ENCODE results near the gene RFTN2.

- TF ChIP-seq SNIP1 (IDR thresholded peaks at IDR 0.05; ENCODE audit: low read depth) (no peak), ERF (CRISPR knock-in tag; IDR thresholded peaks at IDR 0.05) (no peak), EZH2 (IDR thresholded peaks at IDR 0.05; ENCODE audit: borderline replicate concordance, low read depth, low read length) (no peak), BRCA1 (IDR thresholded peaks at IDR 0.05) (no peak), BRCA1 (CRISPR knock-in tag; IDR thresholded peaks at IDR 0.05) (no peak), EP300 (IDR thresholded peaks at IDR 0.05; ENCODE audit: low read length) (no peak), PCBP1 (IDR thresholded peaks at IDR 0.05; ENCODE audit: low read depth, low read length, poor library complexity, severe bottlenecking) (no peak), CREB1 (IDR thresholded peaks at IDR 0.05) (no peak), CREB1 (CRISPR knock-in tag; IDR thresholded peaks at IDR 0.05) (no peak), POLR2A (conservative IDR thresholded peaks at IDR 0.05) (no peak), SIN3A (IDR thresholded peaks at IDR 0.05; ENCODE audit: borderline replicate concordance in 2 of 2, control insufficient read depth in 1 of 2, low read depth in 2 of 2, low read length in 2 of 2) (no peak)
Measured at GRCh38 chr2:197661626-197662025, 13.8 kb downstream of the RFTN2 start.

Data from K562 (cell line).